ENCODE measurements around the gene SPRED2. TPM values are rescaled to one million over a fixed set of nuclear protein-coding genes. Genes with fewer than 3 reads are reported as not detected.

SPRED2 gene
- total RNA-seq, 4 donors from 2014 or later = 21.9 to 28.8 (median 25.5) TPM

DNA sequence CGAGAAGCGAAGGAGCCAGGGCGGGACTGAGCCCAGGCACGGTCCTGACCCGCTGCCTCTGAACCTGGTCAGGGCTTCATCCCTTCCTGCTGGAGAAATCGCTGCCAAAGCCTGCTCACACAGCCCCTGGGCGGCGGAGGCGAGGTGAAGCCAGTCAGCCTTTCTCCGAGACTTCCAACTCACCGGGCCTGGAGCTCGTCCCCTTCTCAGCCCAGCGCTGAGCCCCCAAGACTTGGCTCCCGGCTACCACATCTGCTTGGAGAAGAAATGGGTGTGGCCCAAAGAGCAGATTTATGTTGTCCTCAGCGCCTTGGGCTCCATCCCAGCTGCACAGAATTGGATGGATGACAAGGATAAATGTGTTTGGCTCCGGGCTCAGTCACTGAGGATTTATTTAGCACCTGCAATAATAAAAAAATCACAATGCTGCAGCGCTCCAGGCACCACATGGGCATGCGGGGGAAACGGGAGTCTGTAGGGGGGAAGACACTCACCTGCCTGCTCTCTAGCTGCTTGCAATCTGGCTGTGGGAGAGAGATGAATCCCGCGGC lies 139.9 kb downstream of the SPRED2 start:
- Histone ChIP-seq H3K36me3 (no peaks in the 10 kb centered on the region), H3K4me3 (no peak overlapping the region), H3K9me3 (no peaks in the 10 kb centered on the region), H3K27ac (no peak overlapping the region), H3K27me3 (no peaks in the 10 kb centered on the region), H3K4me1 (peaks cover 0 to 21% (median 2%) of the 10 kb centered on the region in 4 donors)
- no peak for TF ChIP-seq POLR2A (IDR thresholded peaks at IDR 0.05)
- TF ChIP-seq, protein P1, sequence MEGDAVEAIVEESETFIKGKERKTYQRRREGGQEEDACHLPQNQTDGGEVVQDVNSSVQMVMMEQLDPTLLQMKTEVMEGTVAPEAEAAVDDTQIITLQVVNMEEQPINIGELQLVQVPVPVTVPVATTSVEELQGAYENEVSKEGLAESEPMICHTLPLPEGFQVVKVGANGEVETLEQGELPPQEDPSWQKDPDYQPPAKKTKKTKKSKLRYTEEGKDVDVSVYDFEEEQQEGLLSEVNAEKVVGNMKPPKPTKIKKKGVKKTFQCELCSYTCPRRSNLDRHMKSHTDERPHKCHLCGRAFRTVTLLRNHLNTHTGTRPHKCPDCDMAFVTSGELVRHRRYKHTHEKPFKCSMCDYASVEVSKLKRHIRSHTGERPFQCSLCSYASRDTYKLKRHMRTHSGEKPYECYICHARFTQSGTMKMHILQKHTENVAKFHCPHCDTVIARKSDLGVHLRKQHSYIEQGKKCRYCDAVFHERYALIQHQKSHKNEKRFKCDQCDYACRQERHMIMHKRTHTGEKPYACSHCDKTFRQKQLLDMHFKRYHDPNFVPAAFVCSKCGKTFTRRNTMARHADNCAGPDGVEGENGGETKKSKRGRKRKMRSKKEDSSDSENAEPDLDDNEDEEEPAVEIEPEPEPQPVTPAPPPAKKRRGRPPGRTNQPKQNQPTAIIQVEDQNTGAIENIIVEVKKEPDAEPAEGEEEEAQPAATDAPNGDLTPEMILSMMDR (IDR thresholded peaks at IDR 0.05) = no peak
- no peak for TF ChIP-seq EP300 (IDR thresholded peaks at IDR 0.05)
- WGBS, 2 donors = 55 to 56% methylated on average over 8 to 21 of the region's 21 CpGs
- no peak for DNase-seq (ENCODE audit: low spot score in 2 of 2)

DNA sequence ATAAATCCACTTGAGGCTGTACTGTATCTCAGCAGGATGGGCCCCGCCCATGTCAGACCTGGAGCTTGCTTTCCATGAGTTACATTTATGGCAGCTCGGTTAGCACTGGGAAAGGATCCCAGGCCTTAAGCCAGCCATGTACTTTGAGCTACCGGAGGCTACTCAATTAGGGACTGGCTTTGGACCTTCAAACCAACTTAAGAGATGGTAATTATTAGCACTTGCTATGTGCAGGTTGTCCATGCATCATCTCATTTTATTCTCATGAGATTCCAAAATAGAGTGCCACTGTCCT lies 140.3 kb downstream of the SPRED2 start:
- H3K4me3 ChIP-seq = no peak overlapping the region
- 76 to 77% methylated on average over 3 of the region's 3 CpGs for WGBS, 2 donors
- H3K27me3 ChIP-seq = no peaks in the 10 kb centered on the region
- no peak overlapping the region for H3K27ac ChIP-seq
- H3K4me1 ChIP-seq = peaks cover 0 to 21% (median 2%) of the 10 kb centered on the region in 4 donors
- H3K36me3 ChIP-seq = no peaks in the 10 kb centered on the region
- TF ChIP-seq, protein P1 (IDR thresholded peaks at IDR 0.05) = no peak
- TF ChIP-seq EP300 (IDR thresholded peaks at IDR 0.05) (no peak), POLR2A (IDR thresholded peaks at IDR 0.05) (no peak)
- H3K9me3 ChIP-seq = no peaks in the 10 kb centered on the region
- no peak for DNase-seq (ENCODE audit: low spot score in 2 of 2)

DNA sequence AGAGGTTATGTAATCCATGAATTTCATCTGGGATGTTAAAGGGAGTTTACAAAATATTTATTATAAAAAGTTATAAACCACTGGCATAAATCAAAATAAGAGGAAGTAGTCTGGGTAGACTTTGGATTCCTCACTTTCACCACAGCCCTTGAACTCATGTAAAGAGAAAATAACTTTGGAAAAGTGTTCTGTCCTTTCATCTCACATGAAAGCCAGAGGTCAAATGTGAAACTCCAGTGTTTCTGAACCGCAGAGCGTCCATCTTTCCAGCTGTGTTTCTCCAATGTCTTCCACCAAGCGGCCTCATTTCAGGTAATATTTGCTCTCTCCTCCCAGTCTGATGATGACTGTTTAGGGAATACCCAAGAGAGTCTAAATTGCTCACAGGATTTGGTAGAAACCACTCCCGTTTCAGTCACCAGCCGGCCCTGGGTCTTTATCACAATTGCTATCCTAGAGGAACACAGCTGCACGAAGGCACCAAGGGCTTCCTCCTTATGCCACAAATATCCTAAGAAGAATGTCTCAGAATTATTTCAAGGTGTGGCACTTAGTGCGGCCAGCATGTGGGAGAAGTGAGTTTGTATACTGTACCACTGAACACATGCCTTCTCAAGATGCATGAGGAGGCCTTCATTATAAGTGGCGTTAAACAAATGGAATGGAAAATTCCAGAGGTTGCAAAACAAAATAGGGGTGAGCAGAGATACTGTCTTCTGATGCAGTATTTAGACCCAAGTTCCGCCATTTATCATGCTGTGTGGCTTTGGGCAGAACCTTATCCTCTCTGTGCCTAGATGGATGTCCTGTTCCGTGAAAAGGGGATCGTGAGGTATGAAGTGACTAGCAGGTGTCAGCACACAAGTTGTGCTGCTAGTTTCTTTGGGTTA lies 140.9 kb downstream of the SPRED2 start:
- H3K4me3 ChIP-seq = no peak overlapping the region
- no peaks in the 10 kb centered on the region for H3K9me3 ChIP-seq
- peaks cover 0 to 21% (median 2%) of the 10 kb centered on the region in 4 donors for H3K4me1 ChIP-seq
- H3K27ac ChIP-seq = no peak overlapping the region
- no peaks in the 10 kb centered on the region for H3K27me3 ChIP-seq
- no peaks in the 10 kb centered on the region for H3K36me3 ChIP-seq
- WGBS, 2 donors = 81 to 84% methylated on average over 11 of the region's 11 CpGs
- TF ChIP-seq EP300 (IDR thresholded peaks at IDR 0.05) (no peak), POLR2A (IDR thresholded peaks at IDR 0.05) (no peak)
- TF ChIP-seq, protein P1 (IDR thresholded peaks at IDR 0.05) = no peak
- DNase-seq (ENCODE audit: low spot score in 2 of 2) = no peak

DNA sequence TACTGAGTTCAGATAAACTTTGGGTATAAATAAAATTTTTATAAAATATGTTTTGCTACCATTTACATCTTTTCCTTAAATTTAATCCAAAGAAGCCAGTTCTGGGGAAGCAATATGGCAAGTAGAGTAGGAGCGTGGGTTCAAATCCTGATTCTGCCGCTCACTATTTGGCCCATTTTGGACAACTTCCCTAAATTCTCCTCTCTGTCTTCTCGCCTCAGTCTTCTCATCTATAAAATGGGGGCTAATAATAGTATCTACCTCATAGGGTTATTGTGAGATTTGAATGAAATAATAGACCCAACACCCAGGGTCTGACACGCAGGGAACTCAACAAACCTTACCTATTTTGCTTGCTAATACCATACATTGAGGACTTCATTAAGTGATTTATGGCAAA lies 145.0 kb downstream of the SPRED2 start:
- H3K9me3 ChIP-seq = no peaks in the 10 kb centered on the region
- no peaks in the 10 kb centered on the region for H3K36me3 ChIP-seq
- WGBS, 2 donors = 97% methylated on average over 4 of the region's 4 CpGs
- DNase-seq (ENCODE audit: low spot score in 2 of 2) = no peak
- no peak overlapping the region for H3K4me3 ChIP-seq
- TF ChIP-seq, protein P1 (IDR thresholded peaks at IDR 0.05) = no peak
- TF ChIP-seq POLR2A (IDR thresholded peaks at IDR 0.05) (no peak), EP300 (IDR thresholded peaks at IDR 0.05) (no peak)
- no peaks in the 10 kb centered on the region for H3K27me3 ChIP-seq
- H3K4me1 ChIP-seq = peaks cover 0 to 15% (median 2%) of the 10 kb centered on the region in 4 donors
- no peak overlapping the region for H3K27ac ChIP-seq

DNA sequence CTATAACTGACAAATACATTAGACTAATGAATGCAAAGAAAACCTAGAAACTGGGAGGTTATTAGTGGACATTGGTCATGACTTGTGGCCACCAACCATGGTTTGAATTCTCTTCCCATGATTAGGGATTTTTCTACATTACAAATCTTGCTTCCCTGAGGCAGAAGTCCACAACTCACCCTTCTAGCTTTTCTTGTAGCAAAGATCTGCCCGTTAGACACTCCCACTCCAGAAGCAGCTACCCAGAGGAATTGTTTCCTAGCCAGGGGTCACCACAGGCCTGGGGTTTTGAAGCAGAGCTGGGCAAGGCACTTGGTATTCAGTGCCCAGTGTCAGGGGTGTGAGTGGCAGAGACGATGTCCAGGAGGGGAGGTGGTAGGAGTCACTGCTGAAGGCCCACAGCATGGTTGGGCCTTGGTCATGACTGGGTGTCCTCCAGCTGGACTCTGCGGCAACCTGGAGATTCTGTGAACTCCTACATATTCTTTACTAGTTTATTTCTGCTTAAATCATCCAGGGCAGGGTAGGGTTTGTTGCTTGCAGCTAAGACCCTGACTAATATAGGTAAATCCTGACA lies 149.8 kb downstream of the SPRED2 start:
- WGBS, 2 donors = 55 to 56% methylated on average over 3 of the region's 3 CpGs
- H3K4me1 ChIP-seq = peaks cover 0 to 19% (median 5%) of the 10 kb centered on the region in 4 donors
- H3K27me3 ChIP-seq = no peaks in the 10 kb centered on the region
- H3K36me3 ChIP-seq = no peaks in the 10 kb centered on the region
- no peaks in the 10 kb centered on the region for H3K9me3 ChIP-seq
- no peak overlapping the region for H3K4me3 ChIP-seq
- peak overlapping the region in 2 of 4 donors; percentile 40 to 55 for H3K27ac ChIP-seq
- DNase-seq (ENCODE audit: low spot score in 2 of 2) = no peak
- TF ChIP-seq POLR2A (IDR thresholded peaks at IDR 0.05) = no peak
- TF ChIP-seq, protein P1 (IDR thresholded peaks at IDR 0.05) = no peak
- TF ChIP-seq EP300 (IDR thresholded peaks at IDR 0.05) = no peak

Data from tibial nerve (tissue), 4 donors.